Measurements from ENCODE around the gene CLVS2.

CLVS2 gene

GRCh38 chr6:122969999-122970533, 26.0 kb upstream of the CLVS2 start:
- ChIA-PET POLR2A (no interaction called here), CTCF (no interaction called here)

GRCh38 chr6:122977180-122977579, 18.9 kb upstream of the CLVS2 start:
- DNase-seq (ENCODE audit: extremely low spot score) = no peak
- POLR2A ChIA-PET = no interaction called here
- TF ChIP-seq ZNF384 (IDR thresholded peaks at IDR 0.05) (no peak), HDGF (IDR thresholded peaks at IDR 0.05; ENCODE audit: borderline replicate concordance) (no peak), FOXA1 (IDR thresholded peaks at IDR 0.05) (no peak), L3MBTL2 (conservative IDR thresholded peaks at IDR 0.05) (no peak), CTBP1 (IDR thresholded peaks at IDR 0.05; ENCODE audit: borderline replicate concordance) (no peak), FOXK2 (IDR thresholded peaks at IDR 0.05) (no peak), ARNT (IDR thresholded peaks at IDR 0.05) (no peak), LEF1 (IDR thresholded peaks at IDR 0.05; ENCODE audit: borderline replicate concordance) (no peak), BHLHE40 (IDR thresholded peaks at IDR 0.05; ENCODE audit: borderline replicate concordance) (no peak), TARDBP (IDR thresholded peaks at IDR 0.05) (no peak), NFRKB (IDR thresholded peaks at IDR 0.05) (no peak), FOXM1 (IDR thresholded peaks at IDR 0.05; ENCODE audit: borderline replicate concordance) (no peak), SUZ12 (IDR thresholded peaks at IDR 0.05) (no peak), ELF4 (IDR thresholded peaks at IDR 0.05) (no peak), SP1 (IDR thresholded peaks at IDR 0.05) (no peak)
- TF ChIP-seq, protein P1, sequence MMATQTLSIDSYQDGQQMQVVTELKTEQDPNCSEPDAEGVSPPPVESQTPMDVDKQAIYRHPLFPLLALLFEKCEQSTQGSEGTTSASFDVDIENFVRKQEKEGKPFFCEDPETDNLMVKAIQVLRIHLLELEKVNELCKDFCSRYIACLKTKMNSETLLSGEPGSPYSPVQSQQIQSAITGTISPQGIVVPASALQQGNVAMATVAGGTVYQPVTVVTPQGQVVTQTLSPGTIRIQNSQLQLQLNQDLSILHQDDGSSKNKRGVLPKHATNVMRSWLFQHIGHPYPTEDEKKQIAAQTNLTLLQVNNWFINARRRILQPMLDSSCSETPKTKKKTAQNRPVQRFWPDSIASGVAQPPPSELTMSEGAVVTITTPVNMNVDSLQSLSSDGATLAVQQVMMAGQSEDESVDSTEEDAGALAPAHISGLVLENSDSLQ (IDR thresholded peaks at IDR 0.05) = no peak
- CTCF ChIA-PET = no interaction called here

More at GRCh38 chr6:122969999-122970533, 26.0 kb upstream of the CLVS2 start:
- peak; percentile 10 for DNase-seq (ENCODE audit: extremely low spot score)
- TF ChIP-seq L3MBTL2 (conservative IDR thresholded peaks at IDR 0.05) = no peak
- TF ChIP-seq FOXK2 (IDR thresholded peaks at IDR 0.05) = no peak
- no peak for TF ChIP-seq ZNF384 (IDR thresholded peaks at IDR 0.05)
- no peak for TF ChIP-seq SP1 (IDR thresholded peaks at IDR 0.05)
- TF ChIP-seq, protein P1 (IDR thresholded peaks at IDR 0.05) = no peak
- no peak for TF ChIP-seq FOXA1 (IDR thresholded peaks at IDR 0.05)
- TF ChIP-seq HDGF (IDR thresholded peaks at IDR 0.05; ENCODE audit: borderline replicate concordance) = no peak
- TF ChIP-seq CTBP1 (IDR thresholded peaks at IDR 0.05; ENCODE audit: borderline replicate concordance) = no peak
- no peak for TF ChIP-seq NFRKB (IDR thresholded peaks at IDR 0.05)

GRCh38 chr6:122984393-122984792, 11.6 kb upstream of the CLVS2 start:
- ChIA-PET POLR2A (no interaction called here), CTCF (no interaction called here)
- TF ChIP-seq FOXM1 (IDR thresholded peaks at IDR 0.05; ENCODE audit: borderline replicate concordance) = no peak
- no peak for TF ChIP-seq ARNT (IDR thresholded peaks at IDR 0.05)
- TF ChIP-seq, protein P1 (IDR thresholded peaks at IDR 0.05) = no peak
- TF ChIP-seq ZNF384 (IDR thresholded peaks at IDR 0.05) = no peak
- TF ChIP-seq SP1 (IDR thresholded peaks at IDR 0.05) = no peak
- no peak for TF ChIP-seq ELF4 (IDR thresholded peaks at IDR 0.05)
- TF ChIP-seq NFRKB (IDR thresholded peaks at IDR 0.05) = no peak
- no peak for TF ChIP-seq L3MBTL2 (conservative IDR thresholded peaks at IDR 0.05)
- TF ChIP-seq TARDBP (IDR thresholded peaks at IDR 0.05) = no peak
- TF ChIP-seq HDGF (IDR thresholded peaks at IDR 0.05; ENCODE audit: borderline replicate concordance) = no peak
- no peak for TF ChIP-seq FOXK2 (IDR thresholded peaks at IDR 0.05)
- no peak for TF ChIP-seq BHLHE40 (IDR thresholded peaks at IDR 0.05; ENCODE audit: borderline replicate concordance)
- TF ChIP-seq SUZ12 (IDR thresholded peaks at IDR 0.05) = no peak
- no peak for TF ChIP-seq LEF1 (IDR thresholded peaks at IDR 0.05; ENCODE audit: borderline replicate concordance)
- TF ChIP-seq CTBP1 (IDR thresholded peaks at IDR 0.05; ENCODE audit: borderline replicate concordance) = no peak
- no peak for TF ChIP-seq FOXA1 (IDR thresholded peaks at IDR 0.05)
- DNase-seq (ENCODE audit: extremely low spot score) = no peak

DNA sequence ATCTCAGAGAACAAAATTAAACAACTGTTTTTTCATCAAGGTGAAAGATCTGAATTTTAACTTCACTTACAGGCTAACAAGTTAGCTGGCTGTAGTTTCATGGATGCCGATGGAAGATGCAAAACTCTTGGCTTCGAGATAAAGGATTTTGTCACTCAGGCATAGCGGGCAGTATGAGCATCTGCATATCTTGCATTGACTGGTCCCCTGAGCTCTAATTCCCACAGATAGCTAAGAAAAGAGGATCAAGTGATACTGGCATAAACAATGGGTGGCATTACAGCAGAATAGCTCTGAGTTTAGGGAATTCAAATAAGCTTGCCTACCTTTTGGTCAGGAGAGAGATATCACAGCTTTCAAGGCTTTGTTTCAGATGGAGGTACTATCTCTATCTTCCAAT, 1.8 kb upstream of the CLVS2 start:
- POLR2A ChIA-PET = no interaction called here
- CTCF ChIA-PET = no interaction called here
- TF ChIP-seq TARDBP (IDR thresholded peaks at IDR 0.05) = no peak
- TF ChIP-seq ELF4 (IDR thresholded peaks at IDR 0.05) = no peak
- TF ChIP-seq SUZ12 (IDR thresholded peaks at IDR 0.05) = no peak
- TF ChIP-seq HDGF (IDR thresholded peaks at IDR 0.05; ENCODE audit: borderline replicate concordance) = no peak
- no peak for TF ChIP-seq ZNF384 (IDR thresholded peaks at IDR 0.05)
- no peak for TF ChIP-seq CTBP1 (IDR thresholded peaks at IDR 0.05; ENCODE audit: borderline replicate concordance)
- TF ChIP-seq FOXA1 (IDR thresholded peaks at IDR 0.05) = no peak
- no peak for TF ChIP-seq LEF1 (IDR thresholded peaks at IDR 0.05; ENCODE audit: borderline replicate concordance)
- TF ChIP-seq SP1 (IDR thresholded peaks at IDR 0.05) = no peak
- TF ChIP-seq ARNT (IDR thresholded peaks at IDR 0.05) = no peak
- TF ChIP-seq NFRKB (IDR thresholded peaks at IDR 0.05) = no peak
- no peak for TF ChIP-seq BHLHE40 (IDR thresholded peaks at IDR 0.05; ENCODE audit: borderline replicate concordance)
- no peak for TF ChIP-seq FOXK2 (IDR thresholded peaks at IDR 0.05)
- TF ChIP-seq L3MBTL2 (conservative IDR thresholded peaks at IDR 0.05) = no peak
- TF ChIP-seq, protein P1 (IDR thresholded peaks at IDR 0.05) = no peak
- DNase-seq (ENCODE audit: extremely low spot score) = no peak

GRCh38 chr6:122996794-122997505, 915 bp downstream of the CLVS2 start:
- TF ChIP-seq, protein P1 (IDR thresholded peaks at IDR 0.05) = no peak
- TF ChIP-seq TARDBP (IDR thresholded peaks at IDR 0.05) = no peak
- no peak for TF ChIP-seq FOXA1 (IDR thresholded peaks at IDR 0.05)
- no peak for TF ChIP-seq FOXM1 (IDR thresholded peaks at IDR 0.05; ENCODE audit: borderline replicate concordance)
- no peak for TF ChIP-seq HDGF (IDR thresholded peaks at IDR 0.05; ENCODE audit: borderline replicate concordance)
- TF ChIP-seq ELF4 (IDR thresholded peaks at IDR 0.05) = no peak
- no peak for TF ChIP-seq LEF1 (IDR thresholded peaks at IDR 0.05; ENCODE audit: borderline replicate concordance)
- TF ChIP-seq BHLHE40 (IDR thresholded peaks at IDR 0.05; ENCODE audit: borderline replicate concordance) = no peak
- TF ChIP-seq ZNF384 (IDR thresholded peaks at IDR 0.05) = no peak
- TF ChIP-seq L3MBTL2 (conservative IDR thresholded peaks at IDR 0.05) = no peak
- TF ChIP-seq NFRKB (IDR thresholded peaks at IDR 0.05) = no peak
- no peak for TF ChIP-seq SP1 (IDR thresholded peaks at IDR 0.05)
- no peak for TF ChIP-seq SUZ12 (IDR thresholded peaks at IDR 0.05)
- no peak for TF ChIP-seq FOXK2 (IDR thresholded peaks at IDR 0.05)
- no peak for TF ChIP-seq ARNT (IDR thresholded peaks at IDR 0.05)
- DNase-seq (ENCODE audit: extremely low spot score) = peak; percentile 24
- POLR2A ChIA-PET = interaction anchor here (0.6 to 0.9 kb wide), 2 partner anchors 20 to 89 kb away, joined by 3 to 4 read pairs; no protein-coding TSS in a partner anchor
- CTCF ChIA-PET = interaction anchor here (0.8 to 1.1 kb wide), 2 partner anchors 26 to 193 kb away, joined by 3 to 5 read pairs; no protein-coding TSS in a partner anchor
